ENCODE measurements around the gene COX7A1. TPM values are rescaled to one million over a fixed set of nuclear protein-coding genes. Genes with fewer than 3 reads are reported as not detected.
A peak's percentile ranks its signal among the peaks of the same experiment; 100 is the strongest.

The COX7A1 gene
- total and polyA plus RNA-seq, 12 donors = 850 to 3,571 (median 2,660) TPM

- no peak overlapping the region for H3K27ac ChIP-seq
- intact Hi-C loops (cut with DNase I) = loop anchor here in 1 of 10 donors (5.0 kb wide), 2 partner anchors 36 to 804 kb away; no protein-coding TSS in a partner anchor
- peaks cover 0 to 31% (median 17%) of the 10 kb centered on the region in 9 donors for H3K4me1 ChIP-seq
- H3K36me3 ChIP-seq = peaks cover 0 to 36% (median 0%) of the 10 kb centered on the region in 9 donors
- DNase-seq = no peak
- WGBS, 2 donors = 90% methylated on average over 24 of the region's 24 CpGs
- H3K27me3 ChIP-seq = no peaks in the 10 kb centered on the region
- ATAC-seq = no peak
- no peaks in the 10 kb centered on the region for H3K9me3 ChIP-seq
- H3K4me3 ChIP-seq = no peak overlapping the region
- TF ChIP-seq CTCF (IDR thresholded peaks at IDR 0.05) = no peak
These were observed 49.1 kb downstream of the COX7A1 start for GRCh38 chr19:36103040-36103626.

GRCh38 chr19:36101550-36102327 is 50.5 kb downstream of the COX7A1 start:
- ATAC-seq (peak in 1 of 8 donors; percentile 2), DNase-seq (no peak)
- Histone ChIP-seq H3K27me3 (no peaks in the 10 kb centered on the region), H3K4me1 (peaks cover 0 to 33% (median 24%) of the 10 kb centered on the region in 9 donors), H3K27ac (peak overlapping the region in 8 of 10 donors; percentile 73 to 94 (median 79)), H3K9me3 (no peaks in the 10 kb centered on the region), H3K36me3 (peaks cover 0 to 39% (median 0%) of the 10 kb centered on the region in 9 donors), H3K4me3 (peak overlapping the region in 4 of 10 donors; percentile 21 to 40 (median 36))
- 75 to 79% methylated on average over 27 of the region's 27 CpGs for WGBS, 2 donors
- no peak for TF ChIP-seq CTCF (IDR thresholded peaks at IDR 0.05)
- intact Hi-C loops (cut with DNase I) = loop anchor here in 1 of 10 donors (5.0 kb wide), 2 partner anchors 34 to 806 kb away; no protein-coding TSS in a partner anchor

Other genes starting within 250 kb of the COX7A1 start
- 10 to 100 TPM in 1 of 10 donors, 1 to 10 TPM in 9; 1.7 to 22.8 (median 4.5) TPM for gene HCST, start 249.9 kb downstream of the COX7A1 start, total RNA-seq
- gene HCST, start 249.9 kb downstream of the COX7A1 start, polyA plus RNA-seq = 10 to 100 TPM; 10.6 to 17.6 TPM
- 100 to 1,000 TPM in 1 of 10 donors, 10 to 100 TPM in 6, 1 to 10 TPM in 3; 8.4 to 122 (median 18.2) TPM for gene TYROBP, start 244.2 kb downstream of the COX7A1 start, total RNA-seq
- 10 to 100 TPM; 23.9 to 60.9 TPM for gene TYROBP, start 244.2 kb downstream of the COX7A1 start, polyA plus RNA-seq
- 1 to 10 TPM; 3.4 to 9.6 (median 5.8) TPM for gene LRFN3, start 216.1 kb downstream of the COX7A1 start, total RNA-seq
- 1 to 10 TPM; 3.7 to 8.2 TPM for gene LRFN3, start 216.1 kb downstream of the COX7A1 start, polyA plus RNA-seq
- 10 to 100 TPM in 5 of 10 donors, 1 to 10 TPM in 5; 7.3 to 13.4 (median 10.2) TPM for gene SDHAF1, start 157.3 kb downstream of the COX7A1 start, total RNA-seq
- gene SDHAF1, start 157.3 kb downstream of the COX7A1 start, polyA plus RNA-seq = 10 to 100 TPM in 1 of 2 donors, 1 to 10 TPM in 1; 7.7 to 26.6 TPM
- gene SYNE4, start 143.6 kb downstream of the COX7A1 start, total RNA-seq = under 1 TPM in 3 of 10 donors, not detected in 7; 0.26 to 0.62 (median 0.42) TPM
- gene SYNE4, start 143.6 kb downstream of the COX7A1 start, polyA plus RNA-seq = under 1 TPM; 0.29 to 0.37 TPM
- 10 to 100 TPM in 6 of 10 donors, 1 to 10 TPM in 4; 7.9 to 12.4 (median 10.2) TPM for gene ALKBH6, start 138.2 kb downstream of the COX7A1 start, total RNA-seq
- 10 to 100 TPM; 16.2 to 18.9 TPM for gene ALKBH6, start 138.2 kb downstream of the COX7A1 start, polyA plus RNA-seq
- gene CLIP3, start 119.6 kb downstream of the COX7A1 start, total RNA-seq = 1 to 10 TPM; 1.2 to 7.5 (median 4.7) TPM
- gene CLIP3, start 119.6 kb downstream of the COX7A1 start, polyA plus RNA-seq = 1 to 10 TPM; 2.2 to 2.6 TPM
- 1 to 10 TPM; 2.7 to 7.7 (median 3.5) TPM for gene THAP8, start 98.2 kb downstream of the COX7A1 start, total RNA-seq
- gene THAP8, start 98.2 kb downstream of the COX7A1 start, polyA plus RNA-seq = 1 to 10 TPM; 5.3 to 6.2 TPM
- 10 to 100 TPM in 7 of 10 donors, 1 to 10 TPM in 3; 6.0 to 33.7 (median 12.9) TPM for gene WDR62, start 97.5 kb downstream of the COX7A1 start, total RNA-seq
- gene WDR62, start 97.5 kb downstream of the COX7A1 start, polyA plus RNA-seq = 10 to 100 TPM in 1 of 2 donors, 1 to 10 TPM in 1; 1.6 to 22.1 TPM
- not detected for gene OVOL3, start 41.3 kb downstream of the COX7A1 start, total RNA-seq
- gene OVOL3, start 41.3 kb downstream of the COX7A1 start, polyA plus RNA-seq = not detected
- gene POLR2I, start 37.6 kb downstream of the COX7A1 start, total RNA-seq = 100 to 1,000 TPM in 6 of 10 donors, 10 to 100 TPM in 4; 83.7 to 139 (median 105) TPM
- gene POLR2I, start 37.6 kb downstream of the COX7A1 start, polyA plus RNA-seq = 100 to 1,000 TPM; 153 TPM
- 100 to 1,000 TPM in 4 of 10 donors, 10 to 100 TPM in 6; 73.0 to 134 (median 97.3) TPM for gene TBCB, start 37.0 kb downstream of the COX7A1 start, total RNA-seq
- gene TBCB, start 37.0 kb downstream of the COX7A1 start, polyA plus RNA-seq = 100 to 1,000 TPM; 142 to 193 TPM
- 1,000 to 10,000 TPM in 1 of 10 donors, 100 to 1,000 TPM in 9; 800 to 1,095 (median 894) TPM for gene CAPNS1, start 12.4 kb downstream of the COX7A1 start, total RNA-seq
- 1,000 to 10,000 TPM in 1 of 2 donors, 100 to 1,000 TPM in 1; 745 to 1,027 TPM for gene CAPNS1, start 12.4 kb downstream of the COX7A1 start, polyA plus RNA-seq
- 1 to 10 TPM; 2.6 to 5.1 (median 3.6) TPM for gene ZNF565, start 62.2 kb upstream of the COX7A1 start, total RNA-seq
- 1 to 10 TPM; 2.2 to 3.3 TPM for gene ZNF565, start 62.2 kb upstream of the COX7A1 start, polyA plus RNA-seq
- 10 to 100 TPM; 25.7 to 42.1 (median 32.6) TPM for gene ZNF146, start 62.7 kb upstream of the COX7A1 start, total RNA-seq
- gene ZNF146, start 62.7 kb upstream of the COX7A1 start, polyA plus RNA-seq = 10 to 100 TPM; 20.1 to 27.3 TPM
- gene ZFP14, start 226.8 kb upstream of the COX7A1 start, total RNA-seq = 1 to 10 TPM; 1.0 to 4.0 (median 2.5) TPM
- gene ZFP14, start 226.8 kb upstream of the COX7A1 start, polyA plus RNA-seq = 1 to 10 TPM in 1 of 2 donors, under 1 TPM in 1; 0.62 to 2.2 TPM

Data from heart right ventricle (tissue), 16 donors.